ENCODE data around the gene DAAM1.

GRCh38 chr14:59221568-59221967 is 33.1 kb downstream of the DAAM1 start:
- TF ChIP-seq CTCF (IDR thresholded peaks at IDR 0.05 in 8 of 11, conservative IDR thresholded peaks at IDR 0.05 in 3 of 11): no peak
- no peak for TF ChIP-seq POLR2AphosphoS5 (IDR thresholded peaks at IDR 0.05)
- TF ChIP-seq POLR2A (IDR thresholded peaks at IDR 0.05): no peak

Measured in spleen (tissue), 7 donors.